HG03139 (cell line): Measurements from ENCODE around the gene GLI2.

Experiments
- ATAC-seq: cut with Tn5 transposase; IDR thresholded peaks from one replicate; pipeline ENCODE4 v1.9.1; 2021; ENCODE audit not compliant: unreplicated experiment

Gene GLI2

DNA sequence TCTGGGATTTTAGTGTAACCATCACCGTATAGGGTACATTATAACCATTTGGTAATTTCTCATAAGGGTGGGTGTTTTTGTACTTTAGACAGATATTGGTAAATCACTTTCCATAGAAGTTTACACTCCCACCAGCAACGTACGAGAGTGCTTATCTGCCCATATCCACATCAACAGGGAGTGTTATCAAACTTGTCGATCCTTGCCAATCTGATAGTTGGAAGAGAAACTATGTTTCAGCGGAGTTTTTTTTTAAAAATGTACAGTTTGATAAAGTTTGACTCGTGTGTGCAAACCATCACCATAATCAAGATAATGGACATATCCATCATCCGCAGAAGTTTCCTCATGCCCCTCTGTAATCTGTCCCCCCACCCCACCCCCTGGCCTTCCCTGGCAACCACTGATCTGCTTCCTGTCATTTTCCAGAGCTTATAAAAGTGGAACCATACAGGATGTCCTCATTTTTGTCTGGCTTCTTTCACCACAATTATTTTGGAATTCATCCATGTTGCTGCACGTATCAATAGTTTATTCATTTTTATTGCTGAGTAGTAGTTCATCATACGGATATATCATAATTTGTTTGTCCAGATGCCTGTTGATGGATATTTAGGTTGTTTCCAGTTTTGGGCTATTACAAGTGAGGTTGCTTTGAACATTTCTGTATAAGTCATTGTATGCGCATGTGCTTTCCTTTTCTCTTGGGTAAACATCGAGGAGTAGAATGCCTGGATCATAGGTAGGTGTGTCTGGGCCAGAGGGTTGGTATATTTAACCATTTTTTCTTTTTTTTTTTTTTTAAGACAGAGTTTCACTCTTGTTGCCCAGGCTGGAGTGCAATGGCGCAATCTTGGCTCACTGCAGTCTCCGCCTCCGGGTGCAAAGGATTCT, 18.6 kb downstream of the GLI2 start:
- no peak for ATAC-seq

DNA sequence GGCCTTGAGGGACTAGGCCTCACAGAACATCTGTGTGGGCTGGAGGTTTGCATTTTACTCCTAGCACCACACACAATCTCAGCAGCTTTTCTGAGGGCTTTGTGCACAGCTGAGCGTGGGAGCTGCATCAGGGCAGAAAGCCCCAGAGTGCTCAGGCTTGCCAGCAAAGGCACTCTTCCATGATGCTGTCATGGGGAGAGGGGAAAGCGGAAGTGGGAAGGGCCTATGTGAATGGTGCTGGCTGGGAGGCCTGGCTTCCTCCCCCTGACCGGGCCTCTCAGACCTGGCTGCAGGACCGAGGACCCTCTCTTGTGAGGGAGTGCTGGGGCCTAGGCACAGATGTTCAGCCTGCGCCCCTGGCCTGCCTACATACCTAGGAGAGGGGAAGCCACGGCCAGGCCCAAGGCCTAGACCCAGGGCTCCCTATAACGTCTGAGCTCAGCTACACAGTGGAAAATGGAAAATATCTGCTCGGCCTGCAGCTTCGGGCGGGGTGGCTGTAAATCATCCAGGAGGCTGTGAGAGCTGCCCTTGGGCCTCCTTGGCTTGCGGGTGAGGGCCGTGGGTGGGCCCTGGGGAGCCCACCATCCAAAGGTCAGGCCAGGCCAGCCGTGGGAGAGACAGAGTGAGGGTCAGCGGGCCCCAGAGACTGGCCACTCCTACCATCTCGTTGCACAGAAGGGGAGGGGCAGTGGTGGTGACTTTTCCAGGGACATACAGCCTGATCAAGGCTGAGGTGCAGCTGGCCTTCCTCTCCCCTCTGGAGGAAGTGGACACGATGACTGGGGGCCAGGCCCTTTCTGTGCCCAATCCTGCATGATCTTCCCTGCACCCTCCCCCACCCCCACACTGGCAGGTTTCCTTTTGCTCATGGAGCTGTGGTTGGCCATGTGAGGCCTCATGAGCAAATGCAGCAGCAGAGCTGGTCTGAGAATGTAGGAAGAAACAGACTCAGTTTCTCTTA, 22.8 kb downstream of the GLI2 start:
- ATAC-seq: no peak

DNA sequence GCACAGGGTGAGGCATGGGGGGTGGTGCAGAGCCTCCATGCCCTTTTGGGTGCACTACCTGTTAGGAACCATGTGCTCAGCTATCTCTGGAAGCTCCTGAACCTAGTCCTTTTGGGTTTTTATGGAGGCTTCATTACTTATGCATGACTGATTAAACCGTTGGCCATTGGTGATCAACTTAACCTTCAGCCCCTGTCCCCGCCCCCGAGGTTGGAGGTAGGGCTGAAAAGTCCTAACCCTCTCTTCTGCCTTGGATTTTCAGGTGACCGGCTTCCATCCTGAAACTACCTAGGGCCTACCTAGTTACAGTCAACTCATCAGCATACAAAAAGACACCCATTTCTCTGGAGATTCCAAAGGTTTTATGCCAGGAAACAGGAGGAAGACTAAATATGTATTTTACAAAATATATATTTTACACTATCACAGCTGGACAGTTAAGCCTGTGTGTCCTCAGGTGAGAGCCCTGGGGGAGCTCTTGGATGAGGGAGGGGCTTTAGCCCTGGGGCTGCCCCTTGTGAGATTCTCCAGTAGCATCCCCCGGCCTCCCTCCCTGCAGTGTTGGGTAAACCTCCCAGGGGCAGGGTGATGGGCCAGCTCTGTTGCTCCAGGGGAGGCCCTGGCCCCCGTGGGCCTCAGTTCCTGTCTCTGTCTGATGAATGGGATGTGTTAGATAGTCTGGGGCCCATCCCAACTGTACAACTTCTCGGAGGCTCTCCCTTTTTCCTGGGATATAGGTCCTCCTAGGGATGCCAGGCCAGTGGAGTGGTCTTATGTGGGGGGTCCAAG, 24.1 kb downstream of the GLI2 start:
- ATAC-seq: no peak

DNA sequence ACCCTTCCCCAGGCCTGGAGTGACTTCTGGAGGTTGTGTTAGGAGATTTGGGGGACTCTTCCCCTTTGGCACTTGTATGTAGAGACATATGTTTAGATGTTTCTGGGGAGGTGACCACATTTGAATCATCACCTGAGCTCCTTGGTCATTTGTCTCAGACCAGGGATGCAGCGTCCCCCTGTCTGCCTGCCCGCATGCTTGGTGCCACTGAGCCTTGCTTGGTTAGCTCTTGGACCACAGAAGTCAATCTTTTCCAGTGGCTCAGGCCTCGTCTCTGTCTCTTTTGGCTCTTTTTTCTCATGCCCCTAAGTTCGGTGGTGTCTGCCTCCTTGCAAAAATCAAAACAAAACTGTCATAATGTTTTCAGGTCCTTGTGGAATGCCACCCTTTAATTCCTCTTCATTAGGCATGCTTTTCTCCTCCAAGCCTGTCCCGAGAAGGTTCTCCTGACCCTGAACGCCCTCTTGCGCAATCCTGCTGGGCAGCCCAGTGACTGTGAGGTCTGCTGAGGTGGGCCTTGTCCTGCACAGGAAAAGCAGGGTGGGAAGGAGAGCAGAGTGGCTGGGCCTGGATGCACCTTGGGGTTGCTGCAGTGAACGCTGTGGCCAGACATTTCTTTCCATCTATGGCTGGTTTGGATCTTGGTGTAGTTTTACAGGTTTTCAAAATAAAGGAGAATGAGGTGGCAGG, 24.9 kb downstream of the GLI2 start:
- ATAC-seq: no peak

DNA sequence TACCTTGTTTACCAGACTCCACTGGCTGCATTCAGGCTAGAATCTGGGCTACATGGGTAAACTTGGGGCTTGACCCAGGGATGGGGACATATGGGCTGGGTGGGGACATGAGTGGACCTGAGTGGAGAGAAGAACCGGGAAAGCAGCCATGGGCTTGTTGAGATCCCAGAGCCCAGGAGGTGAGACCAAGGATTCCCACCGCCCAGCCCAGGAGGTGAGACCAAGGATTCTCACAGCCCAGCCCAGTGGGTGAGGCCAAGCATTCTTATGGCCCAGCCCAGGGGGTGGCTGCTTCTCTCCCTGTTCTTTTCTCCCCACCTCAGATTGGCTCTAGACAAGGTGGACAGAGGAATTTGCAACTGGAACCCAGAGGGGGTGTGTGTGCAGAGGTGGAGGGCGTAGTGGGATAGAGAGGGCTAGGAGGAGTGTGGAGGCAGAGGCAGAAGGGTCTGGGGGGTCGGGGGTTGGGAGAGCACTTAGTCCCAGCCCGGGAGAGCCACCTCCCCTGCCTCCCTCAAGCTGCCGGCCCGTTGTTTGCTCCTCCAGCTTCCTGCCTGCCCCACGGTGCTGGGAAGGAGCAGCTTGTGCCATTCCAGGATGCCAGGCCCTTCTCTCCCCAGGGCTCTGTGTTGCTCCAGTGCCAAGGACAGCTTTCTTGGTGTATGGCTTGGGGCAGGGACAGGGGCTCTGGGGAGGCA, 25.6 kb downstream of the GLI2 start:
- no peak for ATAC-seq

DNA sequence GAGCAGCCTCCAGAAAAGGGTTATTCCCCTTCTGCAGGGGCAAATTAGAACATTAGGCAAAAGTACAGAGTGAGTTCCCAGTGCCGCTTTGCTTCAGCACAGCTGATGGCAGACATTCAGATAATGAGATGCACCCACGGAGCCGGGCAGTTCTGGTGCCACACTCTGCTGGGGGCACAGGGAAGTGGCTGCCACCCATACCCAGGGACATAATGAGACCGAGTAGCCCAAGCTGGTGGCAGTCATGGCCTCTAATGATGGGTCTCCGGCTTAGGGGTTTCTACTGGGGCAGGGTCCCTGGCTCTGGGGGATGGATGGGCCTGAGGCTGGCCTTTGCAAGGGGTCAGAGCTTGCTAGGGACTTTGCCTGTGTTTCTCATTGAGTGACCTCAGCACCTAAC, 26.2 kb downstream of the GLI2 start:
- no peak for ATAC-seq

DNA sequence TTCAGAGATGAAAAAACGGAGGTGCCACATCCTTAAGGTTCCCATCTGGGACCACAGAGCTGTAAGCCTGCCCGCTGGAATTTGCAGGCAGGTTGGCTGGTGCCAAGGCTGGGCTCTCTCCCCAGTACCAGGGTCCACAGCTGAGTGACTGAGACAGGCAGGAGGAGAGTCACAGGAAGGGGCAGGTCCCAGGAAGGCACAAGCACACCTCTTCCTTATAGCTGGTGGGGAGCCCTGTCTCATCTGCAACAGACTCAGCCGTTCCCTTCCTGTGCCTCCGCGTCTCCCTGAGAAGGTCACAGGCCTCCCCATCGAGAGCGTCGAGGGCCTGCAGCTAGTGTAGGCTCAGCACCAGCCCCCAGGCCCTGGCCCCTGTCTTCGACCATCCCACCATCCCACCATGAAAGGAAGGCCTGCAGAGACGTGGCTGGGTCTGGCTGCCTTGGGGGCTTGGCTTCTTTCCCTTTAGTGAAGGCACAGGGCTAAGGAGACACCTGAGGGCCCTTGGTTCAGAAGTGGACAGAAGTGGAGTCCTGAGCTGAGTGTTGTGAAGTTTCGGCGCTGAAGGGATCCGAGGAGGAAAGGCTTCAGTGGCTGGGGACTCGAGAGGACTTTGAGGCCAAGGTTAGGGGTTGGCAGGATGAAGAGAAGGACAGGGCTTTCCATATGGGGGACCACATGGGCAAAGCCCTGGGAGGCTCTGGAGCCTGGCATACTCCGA, 26.8 kb downstream of the GLI2 start:
- ATAC-seq: no peak

DNA sequence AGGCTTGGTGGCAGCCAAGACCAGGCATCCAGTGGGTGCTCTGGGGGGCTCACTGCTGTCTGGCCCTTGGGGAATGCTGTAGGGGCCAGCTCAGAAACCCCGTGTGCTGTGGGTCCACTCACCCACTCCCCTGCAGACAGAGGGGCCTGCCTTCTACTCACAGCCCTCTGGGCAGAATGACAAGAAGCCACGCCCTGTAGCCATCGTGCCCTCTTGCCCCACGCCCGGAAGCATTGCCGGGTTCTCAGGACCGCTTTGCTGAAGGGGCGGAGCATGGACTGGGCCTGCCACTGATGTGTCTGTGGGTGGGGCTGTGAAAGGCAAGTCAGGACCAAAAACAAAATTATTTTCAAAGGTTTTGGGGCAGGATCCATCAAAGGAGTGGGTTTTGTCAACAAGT, 27.8 kb downstream of the GLI2 start:
- no peak for ATAC-seq

DNA sequence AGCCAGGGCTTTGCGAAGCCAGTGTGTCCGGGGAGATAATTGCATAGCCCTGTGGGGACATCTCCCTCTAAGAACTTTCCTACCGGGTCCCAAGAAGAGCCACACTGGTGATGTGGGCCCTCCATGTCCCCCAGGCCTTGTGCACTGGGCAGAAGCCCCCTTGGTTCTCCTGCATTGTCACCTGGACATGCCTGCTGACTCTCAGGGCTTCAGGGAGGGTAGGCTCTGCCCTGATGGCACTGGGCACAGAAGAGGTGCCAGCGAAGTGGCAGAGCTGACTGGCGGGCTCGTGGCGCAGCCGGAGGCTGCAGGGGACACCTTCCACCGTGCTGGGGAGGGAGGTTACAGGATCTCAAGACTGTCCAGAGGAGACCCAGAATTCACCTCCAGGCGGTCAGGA, 28.3 kb downstream of the GLI2 start:
- ATAC-seq: no peak

DNA sequence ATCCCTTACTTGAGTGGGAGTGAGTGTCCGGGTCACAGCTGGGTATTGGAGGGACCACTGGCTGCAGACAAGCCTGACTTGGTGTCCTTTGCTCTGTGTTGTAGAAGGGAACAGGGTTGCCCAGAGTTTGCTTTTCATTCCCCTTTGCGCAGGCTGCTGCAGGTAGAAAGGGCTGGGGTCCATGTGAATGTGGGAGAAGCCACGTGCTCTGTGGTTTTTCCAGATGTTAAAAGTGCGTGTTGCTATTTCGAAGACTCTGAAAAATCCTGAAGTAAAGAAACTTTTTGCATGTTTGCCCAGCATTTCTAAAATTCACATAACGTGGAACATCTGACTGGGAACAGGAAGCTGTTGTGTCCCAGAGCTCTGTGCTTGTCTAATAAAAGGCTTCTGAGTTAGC, 28.8 kb downstream of the GLI2 start:
- ATAC-seq: no peak

DNA sequence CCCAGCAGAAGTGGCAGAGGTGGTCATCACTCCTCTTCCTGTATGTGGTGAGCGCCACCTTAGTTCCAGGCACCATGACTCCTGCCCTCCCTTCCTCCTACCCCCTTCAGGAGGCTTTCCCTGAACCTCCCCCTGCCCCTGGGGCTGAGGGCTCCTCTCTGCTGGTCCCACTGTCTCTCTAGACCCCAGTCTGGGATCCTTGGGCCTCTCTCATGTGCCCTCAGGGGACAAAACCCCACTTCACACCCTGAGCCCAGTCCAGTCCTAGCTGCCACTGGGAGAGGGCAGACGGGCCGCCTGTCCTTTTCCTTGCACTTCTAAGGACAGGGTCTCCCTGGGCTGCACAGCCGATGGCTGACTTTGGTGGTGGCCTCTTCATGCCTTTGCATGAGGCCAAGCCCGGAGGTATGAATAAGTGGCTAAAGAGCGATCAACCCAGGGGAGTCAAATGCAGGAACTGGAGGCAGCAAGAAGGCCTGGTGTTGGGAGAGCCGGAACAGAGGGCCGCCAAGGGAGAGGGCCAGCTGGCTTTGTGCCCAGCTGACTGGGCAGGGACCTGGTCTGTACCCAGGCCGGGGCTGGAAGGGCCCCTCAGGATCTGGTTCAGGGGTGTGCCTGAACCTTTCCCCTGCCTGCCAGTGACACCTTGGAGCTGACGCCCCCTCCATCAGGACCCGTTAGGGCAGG, 29.5 kb downstream of the GLI2 start:
- ATAC-seq: no peak

DNA sequence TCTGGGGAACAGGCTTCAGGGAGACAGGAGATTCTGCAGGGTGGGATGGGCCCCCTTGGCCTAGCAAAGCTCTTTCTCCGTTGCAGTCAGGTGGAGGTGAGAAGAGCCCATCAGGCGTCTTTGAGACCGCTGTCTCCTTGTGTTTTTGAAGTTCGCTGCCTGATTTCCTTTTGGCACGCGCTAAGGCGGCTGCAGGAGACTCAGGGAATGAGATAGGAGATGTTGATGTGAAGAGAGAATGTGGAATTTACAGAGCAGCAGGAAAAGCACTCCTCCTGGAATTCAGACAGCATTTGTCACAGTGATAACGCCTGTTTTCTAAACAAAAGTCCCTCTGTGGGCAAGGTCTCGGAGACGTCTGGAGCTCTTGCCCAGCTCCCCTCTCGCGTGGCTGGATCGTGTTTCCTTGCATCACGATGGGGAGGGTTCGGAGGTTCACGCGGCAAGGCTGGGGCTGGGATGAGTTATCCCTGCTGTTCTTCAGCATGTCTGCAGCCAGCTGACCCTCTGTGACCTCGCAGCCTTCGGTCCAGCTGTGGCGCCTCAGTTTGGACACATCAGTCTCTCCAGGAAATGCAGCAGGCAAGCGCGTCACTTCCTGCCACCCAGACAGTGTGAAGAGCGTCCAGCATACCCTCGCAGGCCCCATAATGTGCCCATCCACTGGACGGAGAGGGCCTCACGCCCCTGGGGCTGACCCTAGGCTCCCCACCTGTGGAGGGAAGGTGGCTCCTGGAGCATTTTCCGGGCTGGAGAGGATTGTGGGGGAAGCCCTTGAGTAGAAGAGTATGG, 30.2 kb downstream of the GLI2 start:
- ATAC-seq: no peak

DNA sequence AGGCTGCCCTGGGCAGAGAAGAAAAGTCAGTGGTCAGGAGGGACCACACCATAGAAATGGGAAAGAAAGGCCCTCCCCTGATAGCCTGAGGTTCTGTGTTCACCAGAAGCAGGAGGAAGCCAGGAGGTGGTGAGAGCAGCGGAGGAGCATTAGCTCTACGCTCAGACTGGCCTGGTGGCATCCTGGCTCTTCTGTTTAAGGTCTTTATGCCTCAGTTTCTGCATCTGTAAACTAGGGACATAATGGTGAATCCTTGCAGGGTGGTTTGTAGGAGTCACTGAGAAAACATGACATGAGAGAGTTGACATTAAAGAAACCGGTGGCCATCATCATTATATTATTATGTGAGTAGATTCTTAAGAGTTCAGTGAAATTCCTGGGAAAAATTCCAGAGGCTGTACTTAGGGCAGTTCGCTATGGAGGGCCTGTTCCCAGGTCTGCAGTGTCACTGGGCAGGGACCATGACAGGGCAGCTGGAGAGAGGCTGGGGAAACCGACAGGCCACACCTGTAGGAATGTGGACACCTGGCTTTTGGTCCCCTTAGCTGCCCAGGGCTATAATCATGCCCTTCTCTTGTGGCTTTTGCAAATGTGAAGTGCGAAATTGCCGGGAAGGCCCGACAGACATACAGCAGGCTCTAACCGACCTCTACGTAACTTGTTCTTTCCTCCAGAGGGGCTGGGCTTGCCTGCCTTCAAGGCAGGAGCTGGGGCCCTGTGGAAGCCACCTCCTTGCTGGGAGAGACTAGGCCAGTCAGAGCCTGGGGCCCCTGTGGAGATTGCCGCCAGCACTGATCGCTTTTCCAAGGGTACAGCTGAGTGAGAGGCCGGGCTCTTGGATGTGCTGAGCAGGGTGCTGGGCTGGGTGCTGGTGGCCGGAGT, 31.0 kb downstream of the GLI2 start:
- no peak for ATAC-seq

DNA sequence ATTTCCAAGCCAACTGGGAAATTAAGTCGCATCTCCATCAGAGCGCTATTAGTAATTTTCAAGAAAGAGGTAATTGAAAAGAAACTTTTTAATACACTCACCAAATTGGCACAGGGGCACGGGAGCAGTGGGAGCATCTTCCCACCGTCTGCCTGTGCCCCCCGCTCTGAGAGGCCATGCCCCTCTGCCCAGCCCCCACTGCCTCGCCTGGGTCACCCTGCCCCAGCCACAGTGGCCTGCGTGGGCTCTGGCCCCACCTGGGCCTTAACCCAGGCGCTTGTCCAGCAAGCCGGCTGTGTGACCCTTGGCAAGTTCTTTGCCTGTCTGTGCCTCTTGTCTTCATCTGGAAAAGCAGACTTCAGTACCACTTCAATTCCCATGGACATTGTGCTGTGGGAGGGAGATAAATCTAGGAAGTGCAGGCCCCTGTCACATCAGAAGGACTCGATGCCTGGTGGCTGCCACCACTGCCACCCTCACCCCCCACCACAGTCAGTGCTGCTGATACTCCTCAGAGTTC, 31.9 kb downstream of the GLI2 start:
- no peak for ATAC-seq

DNA sequence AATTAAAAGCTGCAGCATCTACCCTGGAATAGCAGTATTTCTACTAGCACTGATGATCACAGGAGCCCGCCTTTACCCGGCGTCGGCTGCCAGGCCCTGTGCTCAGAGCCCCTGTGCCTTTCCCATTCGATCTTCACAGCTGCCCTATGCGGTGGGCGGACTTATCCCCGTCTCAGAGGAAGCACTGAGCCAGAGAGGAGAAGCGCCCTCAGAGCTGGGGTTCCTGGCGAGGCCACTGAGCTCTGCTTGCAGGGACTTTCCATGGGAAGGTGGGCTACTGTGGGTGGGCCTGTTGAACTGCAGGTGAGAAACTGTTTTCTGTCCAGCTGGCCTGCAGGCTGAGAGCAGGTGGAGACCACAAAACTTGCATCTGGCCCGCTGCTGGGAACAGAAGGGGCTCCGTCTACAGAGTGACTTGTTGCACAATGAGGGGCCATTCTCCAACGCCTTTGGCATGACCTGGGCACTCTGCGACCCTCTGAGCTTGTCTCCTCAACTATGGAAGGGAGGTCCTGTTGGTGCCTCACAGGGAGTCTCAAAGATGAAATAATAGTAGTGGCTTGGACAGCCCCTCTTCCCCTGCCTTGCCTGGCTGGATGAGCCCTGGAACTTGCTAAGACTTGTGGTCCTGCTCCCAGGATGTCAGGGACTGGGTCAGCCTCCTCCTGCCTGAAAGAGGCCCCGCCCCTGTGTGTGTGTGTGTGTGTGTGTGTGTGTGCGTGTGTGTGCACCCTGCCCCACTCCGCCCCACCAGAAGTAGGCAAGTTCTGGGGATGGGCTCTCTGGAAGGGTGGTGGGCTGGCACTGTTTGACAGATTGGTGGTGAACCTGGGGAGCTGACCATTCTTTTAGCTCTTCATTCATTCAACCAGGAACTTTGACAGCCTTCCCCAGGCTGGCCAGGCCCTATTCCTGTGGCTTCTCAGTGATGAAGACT, 32.7 kb downstream of the GLI2 start:
- no peak for ATAC-seq
